ENCODE measurements around the gene TUBG2. TPM values are rescaled to one million over a fixed set of nuclear protein-coding genes. Genes with fewer than 3 reads are reported as not detected.
"Not testable (repeated sequence)": the region's sequence is repeated elsewhere in the genome, so short reads cannot be mapped to it uniquely, and the experiment has no call there.

The TUBG2 gene
- 17.6 TPM for total RNA-seq
- long read RNA-seq, transcript TUBG2-201 (11 exons, 1,761 nt) = major isoform, 17 of 53 reads
- long read RNA-seq, partial matches to known transcripts = 21 of 53 reads
- long read RNA-seq, other reads (novel, unspliced or antisense) = 15 of 53 reads

- peak; percentile 94 for DNase-seq (ENCODE audit: low spot score)
Observed at GRCh38 chr17:42659079-42659931, at the start of gene TUBG2. TUBG2 (plus strand) TSS chr17:42659284; CDS start chr17:42659504, 220 bp downstream.

- not testable (repeated sequence) for DNase-seq (ENCODE audit: low spot score)
Observed at GRCh38 chr17:42609814-42610801, 49.0 kb upstream of the TUBG2 start.

- DNase-seq (ENCODE audit: low spot score) = no peak
Observed at GRCh38 chr17:42612013-42612412, 47.1 kb upstream of the TUBG2 start.

GRCh38 chr17:42613699-42614295 is 45.3 kb upstream of the TUBG2 start:
- peak; percentile 82 for DNase-seq (ENCODE audit: low spot score)

DNA sequence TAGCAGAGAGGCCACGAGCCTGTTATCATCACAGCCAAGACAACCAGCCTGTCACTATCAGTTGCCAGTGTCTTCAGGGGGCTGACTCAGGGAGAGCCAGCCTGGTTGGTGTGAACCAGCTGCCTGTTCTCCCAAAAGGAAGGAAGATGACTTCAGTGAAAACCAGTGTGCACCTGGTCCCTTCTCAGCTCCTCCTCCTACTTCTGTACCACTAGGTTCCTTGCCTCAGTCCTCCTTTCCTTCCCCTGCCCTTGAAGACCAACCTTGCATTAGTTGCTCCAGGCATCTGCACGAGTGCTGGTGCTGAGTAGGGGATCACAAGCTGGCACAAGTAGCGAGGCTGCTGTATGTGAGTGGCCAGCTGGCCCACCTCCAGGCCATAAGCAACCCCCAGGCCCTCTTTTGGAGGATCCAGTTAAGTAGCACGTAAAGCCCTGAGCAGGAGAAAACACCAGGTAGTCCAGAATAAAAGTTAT is 41.1 kb upstream of the TUBG2 start:
- no peak for DNase-seq (ENCODE audit: low spot score)

GRCh38 chr17:42618442-42619150 is 40.5 kb upstream of the TUBG2 start:
- DNase-seq (ENCODE audit: low spot score) = no peak

DNA sequence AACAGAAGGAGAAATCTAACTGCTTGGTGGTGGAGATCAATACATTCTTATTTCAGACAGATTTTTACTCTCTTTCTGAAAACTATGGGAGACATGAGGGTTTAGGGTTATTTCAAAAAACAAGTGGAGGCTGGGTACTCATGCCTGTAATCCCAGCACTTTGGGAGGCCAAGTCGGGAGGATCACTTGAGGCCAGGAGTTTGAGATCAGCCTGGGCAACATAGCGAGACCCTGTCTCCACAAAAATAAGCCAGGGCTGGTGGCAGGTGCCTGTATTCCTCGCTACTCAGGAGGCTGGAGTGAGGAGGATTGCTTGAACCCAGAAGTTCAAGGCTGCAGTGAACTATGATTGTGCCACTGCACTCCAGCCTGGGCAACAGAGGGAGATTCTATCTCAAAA is 37.1 kb upstream of the TUBG2 start:
- not testable (repeated sequence) for DNase-seq (ENCODE audit: low spot score)

GRCh38 chr17:42623271-42623670 is 35.8 kb upstream of the TUBG2 start:
- DNase-seq (ENCODE audit: low spot score) = no peak

DNA sequence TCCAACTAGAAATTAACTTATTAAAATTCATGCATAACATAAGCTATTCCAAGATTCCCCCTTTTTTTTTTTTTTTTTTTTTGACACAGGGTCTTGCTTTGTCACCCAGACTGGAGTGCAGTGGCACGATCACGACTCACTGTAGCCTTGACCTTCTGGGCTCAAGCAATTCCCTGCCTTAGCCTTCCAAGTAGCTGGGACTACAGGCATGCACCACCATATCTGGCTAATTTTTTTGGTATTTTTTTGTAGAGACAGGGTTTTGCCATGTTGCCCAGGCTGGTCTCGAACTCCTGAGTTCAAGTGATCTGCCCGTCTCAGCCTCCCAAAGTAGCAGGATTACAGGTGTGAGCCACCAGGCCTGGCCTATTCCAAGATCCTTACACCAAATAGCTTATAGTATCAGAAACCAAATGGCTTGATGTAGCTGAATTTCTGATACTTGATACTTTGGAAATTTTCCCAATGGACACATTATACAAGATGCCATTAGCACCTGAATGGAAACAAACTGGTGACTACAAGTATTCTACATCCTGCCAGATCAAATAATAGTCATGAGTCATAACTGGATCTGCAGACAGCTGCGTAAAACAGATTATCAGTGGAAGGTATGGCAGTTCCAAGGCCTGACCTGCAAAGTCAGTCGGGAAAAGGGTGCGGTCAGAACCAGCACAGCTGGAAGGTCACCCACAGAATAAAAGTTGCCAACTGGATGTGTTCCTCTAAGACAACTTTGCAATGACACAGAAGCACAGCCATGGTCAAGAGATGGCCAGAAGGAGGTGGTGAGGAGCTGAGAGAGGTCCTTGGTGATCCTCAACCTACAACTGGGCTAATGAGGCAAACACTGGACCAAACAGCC is 35.1 kb upstream of the TUBG2 start:
- no peak for DNase-seq (ENCODE audit: low spot score)

GRCh38 chr17:42627032-42627764 is 31.9 kb upstream of the TUBG2 start:
- DNase-seq (ENCODE audit: low spot score) = not testable (repeated sequence)

DNA sequence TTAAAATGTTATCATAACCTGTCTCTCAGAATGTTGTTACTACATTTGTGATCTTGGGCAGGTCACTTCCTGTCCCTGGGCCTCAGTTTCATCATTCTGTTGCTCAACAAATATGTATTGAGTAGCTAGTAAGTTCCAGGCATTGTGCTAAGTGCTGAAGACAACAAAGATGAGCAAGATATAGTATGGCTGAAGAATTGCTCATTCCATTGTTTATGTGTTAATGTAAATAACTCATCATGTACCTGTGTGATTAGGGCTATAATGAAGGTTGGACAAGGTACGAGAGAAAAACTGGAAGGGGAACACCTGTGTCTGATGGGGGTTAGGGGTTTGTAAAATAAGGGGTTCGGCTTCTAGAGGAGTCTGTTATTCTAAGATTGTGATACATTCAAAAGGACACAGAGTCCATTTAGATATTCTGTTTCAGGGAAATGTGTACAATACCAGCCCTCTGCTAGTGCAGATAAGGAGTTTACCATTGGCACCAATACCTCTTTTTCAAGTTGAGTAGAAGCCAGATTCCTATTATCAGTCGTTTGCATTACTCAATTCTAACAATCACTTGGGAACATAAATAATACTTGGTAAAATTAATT is 29.6 kb upstream of the TUBG2 start:
- no peak for DNase-seq (ENCODE audit: low spot score)

- DNase-seq (ENCODE audit: low spot score) = no peak
Observed at GRCh38 chr17:42632949-42633444, 26.1 kb upstream of the TUBG2 start.

- no peak for DNase-seq (ENCODE audit: low spot score)
Observed at GRCh38 chr17:42639525-42640113, 19.5 kb upstream of the TUBG2 start.

GRCh38 chr17:42640121-42640520 is 19.0 kb upstream of the TUBG2 start:
- DNase-seq (ENCODE audit: low spot score) = no peak

GRCh38 chr17:42642336-42642735 is 16.7 kb upstream of the TUBG2 start:
- no peak for DNase-seq (ENCODE audit: low spot score)

- no peak for DNase-seq (ENCODE audit: low spot score)
Observed at GRCh38 chr17:42647778-42648177, 11.3 kb upstream of the TUBG2 start.

- DNase-seq (ENCODE audit: low spot score) = no peak
Observed at GRCh38 chr17:42651392-42651791, 7.7 kb upstream of the TUBG2 start.
